ENCODE measurements around the gene BBS12.

Gene BBS12

DNA sequence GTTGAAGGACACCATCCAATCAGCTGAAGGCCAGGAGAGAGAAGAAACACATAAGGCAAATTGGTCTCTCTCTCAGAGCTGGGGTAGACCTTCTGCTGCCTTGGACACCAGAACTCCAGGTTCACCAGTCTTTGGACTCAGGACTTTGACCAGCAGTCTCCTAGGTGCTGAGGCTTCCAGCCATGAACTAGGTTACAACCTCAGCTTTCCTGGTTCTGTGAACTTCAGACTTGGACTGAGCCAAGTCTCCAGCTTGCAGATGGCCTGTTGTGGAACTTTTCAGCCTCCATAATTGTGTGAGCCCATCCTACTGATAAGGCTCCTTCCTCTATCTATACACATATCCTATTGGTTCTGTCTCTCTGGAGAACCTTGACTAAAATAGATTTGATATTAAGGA is 20.6 kb upstream of the BBS12 start:
- intact Hi-C loops (cut with DNase I): loop anchor here (2.0 kb wide), 1 partner anchor 41 kb away; no protein-coding TSS in a partner anchor
- DNase-seq: no peak

DNA sequence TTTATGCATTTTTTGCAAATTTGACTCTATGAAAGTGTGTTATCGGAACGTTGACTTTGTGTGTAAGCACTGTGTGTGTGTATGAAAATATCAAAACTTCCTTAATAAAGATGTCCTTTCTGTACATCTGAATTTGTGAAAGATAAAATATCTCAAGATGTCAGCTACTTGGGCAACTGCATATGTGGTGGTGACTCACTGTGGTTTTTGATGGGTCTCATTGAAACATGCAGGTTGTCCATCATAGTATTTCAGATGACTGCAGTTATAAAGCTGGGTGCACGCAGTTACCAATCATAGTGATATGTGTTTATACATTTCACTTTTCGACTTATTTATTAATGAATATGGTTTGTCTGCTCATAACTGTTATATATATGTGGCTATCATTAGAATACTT is 19.7 kb upstream of the BBS12 start:
- intact Hi-C loops (cut with DNase I): loop anchor here (2.0 kb wide), 1 partner anchor 40 kb away; no protein-coding TSS in a partner anchor
- DNase-seq: no peak

DNA sequence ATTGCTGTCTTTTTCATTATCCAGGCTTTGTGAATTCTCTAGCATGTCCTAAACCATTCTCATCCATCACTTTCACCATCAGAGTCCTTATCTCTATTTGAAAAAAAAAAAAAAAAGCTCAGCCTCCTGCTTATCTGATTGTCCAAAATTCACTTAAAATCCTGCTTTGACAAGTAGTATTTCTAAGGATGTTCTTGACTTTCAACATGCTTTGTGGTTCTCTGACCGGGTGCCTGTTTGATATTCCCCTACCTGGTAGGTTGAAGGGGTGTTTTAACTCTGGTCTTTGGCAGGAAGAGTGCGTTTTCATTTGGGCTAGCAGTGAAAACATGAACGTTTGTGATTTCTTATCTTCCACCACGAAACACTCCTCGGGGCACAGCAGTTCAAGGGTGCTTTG is 17.3 kb upstream of the BBS12 start:
- intact Hi-C loops (cut with DNase I): loop anchor here (5.0 kb wide), 1 partner anchor 113 kb away; no protein-coding TSS in a partner anchor
- DNase-seq: no peak

DNA sequence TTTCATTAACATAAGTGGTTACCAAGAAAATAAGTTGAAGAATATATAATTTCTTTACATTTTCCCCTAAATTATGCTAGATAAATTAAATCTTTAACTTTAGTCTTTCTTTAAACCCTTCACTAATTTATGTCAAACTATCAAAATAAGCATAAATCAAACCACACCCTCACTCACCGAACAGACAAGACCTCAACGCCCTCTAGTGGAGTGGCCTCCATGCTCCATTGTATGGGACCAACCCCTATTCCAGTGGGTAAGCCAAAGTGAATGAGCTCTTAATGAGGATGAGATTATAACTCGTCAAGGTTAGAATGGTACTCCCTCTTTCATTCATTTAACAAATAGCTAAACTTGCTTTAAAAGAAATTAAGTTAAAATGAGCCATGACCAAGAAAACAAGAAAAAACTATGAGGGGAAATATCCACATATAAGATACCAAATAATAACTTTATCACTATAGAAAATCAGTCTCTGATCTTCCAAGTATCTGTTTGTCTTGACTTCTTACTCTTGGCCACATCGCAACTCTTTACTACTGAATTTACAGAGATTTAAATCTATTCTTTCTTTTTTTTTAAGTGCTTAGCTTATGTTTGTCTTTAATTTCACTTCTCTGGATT is 15.6 kb upstream of the BBS12 start:
- intact Hi-C loops (cut with DNase I): loop anchor here (5.0 kb wide), 1 partner anchor 115 kb away; no protein-coding TSS in a partner anchor
- peak in 7 of 10 donors; percentile 37 to 89 (median 52) for DNase-seq

DNA sequence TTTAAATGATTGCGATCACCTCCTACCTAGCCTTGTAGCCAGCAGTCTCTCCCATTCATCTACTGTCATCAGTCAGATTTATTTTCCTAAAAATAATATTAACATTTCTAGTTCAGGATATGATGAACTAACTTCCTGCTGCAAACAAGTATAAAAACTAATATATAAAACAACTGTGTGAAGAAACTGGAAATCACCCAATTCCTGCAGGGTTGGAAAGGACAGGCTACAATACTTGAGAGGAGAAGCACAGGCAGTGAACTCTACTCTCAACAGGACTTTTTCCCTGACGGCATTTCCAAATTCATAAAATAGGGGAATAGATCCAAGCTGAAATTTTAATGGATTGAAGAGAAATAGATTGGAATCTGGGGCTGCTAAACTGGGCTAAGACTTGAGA is 14.2 kb upstream of the BBS12 start:
- intact Hi-C loops (cut with DNase I): loop anchor here (5.0 kb wide), 1 partner anchor 116 kb away; no protein-coding TSS in a partner anchor
- DNase-seq: no peak

DNA sequence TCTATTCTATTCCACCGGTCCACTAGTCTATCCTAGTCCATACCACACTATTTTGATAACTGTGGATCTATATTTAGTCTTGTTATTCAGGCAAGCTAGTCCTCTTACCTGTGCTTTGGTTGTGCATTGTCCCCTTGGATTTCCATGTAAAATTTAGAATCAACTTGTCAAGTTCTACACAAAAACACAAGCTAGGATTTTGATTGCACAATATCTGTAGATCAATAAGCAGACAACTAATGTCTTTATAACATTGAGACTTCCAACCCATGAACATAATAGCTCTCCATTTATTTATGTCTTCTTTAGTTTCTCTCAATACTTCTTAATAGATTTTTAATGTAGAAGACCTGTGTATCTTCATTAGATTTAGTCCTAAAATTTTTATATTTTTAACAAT is 10.2 kb upstream of the BBS12 start:
- DNase-seq: no peak
- intact Hi-C loops (cut with DNase I): no loop called here

DNA sequence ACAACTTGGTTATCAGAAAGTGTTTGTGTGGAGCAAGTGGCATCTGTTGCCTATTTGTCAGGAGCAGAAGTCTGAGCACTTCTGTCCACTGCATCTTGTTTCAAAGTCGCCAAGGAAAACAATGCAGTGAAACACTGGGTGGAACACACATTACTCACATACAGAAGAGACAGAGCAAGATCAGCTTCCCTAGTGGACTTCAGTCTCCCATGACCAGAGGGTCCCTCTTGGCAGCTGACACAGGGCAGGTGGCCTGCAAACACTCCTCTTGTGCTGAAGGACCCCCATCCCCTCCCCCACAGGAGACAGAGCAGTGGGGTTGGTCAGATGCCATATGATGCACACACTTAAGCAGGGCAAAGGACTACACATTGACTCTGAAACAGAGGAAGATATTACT is 3.6 kb upstream of the BBS12 start:
- intact Hi-C loops (cut with DNase I): no loop called here
- no peak for DNase-seq

DNA sequence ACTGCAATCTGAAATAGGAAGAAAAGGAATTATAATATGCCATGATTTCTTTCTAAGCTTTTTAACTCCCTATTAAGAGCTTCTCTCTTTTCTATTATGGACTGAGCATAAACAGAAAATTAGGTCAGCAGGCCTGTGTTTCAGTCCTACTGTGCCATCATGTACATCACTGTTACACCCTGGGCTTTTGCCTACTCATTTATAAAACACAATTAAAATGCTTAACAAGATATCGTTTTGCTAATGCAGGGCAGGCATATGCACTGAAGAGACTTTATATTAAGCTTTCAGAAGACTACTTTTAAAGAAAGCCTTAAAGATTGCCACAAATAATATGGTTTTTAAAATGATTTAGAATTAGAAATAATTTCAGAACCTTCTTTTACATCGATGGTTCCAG is 828 bp upstream of the BBS12 start:
- intact Hi-C loops (cut with DNase I): loop anchor here (5.0 kb wide), 1 partner anchor 191 kb away; the partner anchor contains the start of gene NUDT6
- DNase-seq: no peak

DNA sequence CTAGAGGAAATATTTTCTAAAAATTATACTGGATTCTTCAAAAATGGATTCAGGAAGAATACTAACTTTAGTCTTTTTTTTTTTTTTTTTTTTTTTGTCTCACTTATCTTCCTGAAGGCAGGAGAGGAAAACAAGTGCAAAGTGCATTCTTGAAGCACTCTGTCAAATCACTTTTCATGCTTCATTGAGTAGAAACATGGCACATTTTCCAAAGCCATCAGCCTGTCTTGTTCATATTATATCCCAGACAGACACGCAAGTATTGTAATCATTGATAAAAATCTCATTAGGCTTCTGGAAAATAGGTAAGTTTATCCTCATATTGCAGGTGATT is 1.2 kb downstream of the BBS12 start:
- intact Hi-C loops (cut with DNase I): loop anchor here (5.0 kb wide), 1 partner anchor 189 kb away; the partner anchor contains the start of gene NUDT6

DNA sequence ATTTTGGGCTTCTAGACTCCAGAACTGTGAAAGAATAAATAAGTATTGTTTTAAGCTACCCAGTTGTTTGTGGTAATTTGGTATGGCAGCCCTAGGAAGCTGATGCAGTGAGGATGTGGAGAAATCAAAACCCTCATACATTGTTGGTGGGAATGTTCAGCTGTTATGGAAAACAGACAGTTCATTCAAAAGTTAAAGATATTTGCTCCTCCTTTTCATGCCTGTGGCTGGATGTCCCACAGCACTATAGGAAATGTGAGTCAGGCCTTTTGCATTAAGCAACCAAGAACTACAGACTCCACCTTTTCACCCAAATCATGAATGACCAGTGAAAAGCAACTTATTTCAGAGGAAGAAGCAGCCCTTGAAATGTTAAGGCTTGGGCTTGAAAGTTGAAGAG is 6.7 kb downstream of the BBS12 start:
- no peak for DNase-seq
- intact Hi-C loops (cut with DNase I): no loop called here

More for the DNA sequence above, 1.2 kb downstream of the BBS12 start:
- no peak for DNase-seq

DNA sequence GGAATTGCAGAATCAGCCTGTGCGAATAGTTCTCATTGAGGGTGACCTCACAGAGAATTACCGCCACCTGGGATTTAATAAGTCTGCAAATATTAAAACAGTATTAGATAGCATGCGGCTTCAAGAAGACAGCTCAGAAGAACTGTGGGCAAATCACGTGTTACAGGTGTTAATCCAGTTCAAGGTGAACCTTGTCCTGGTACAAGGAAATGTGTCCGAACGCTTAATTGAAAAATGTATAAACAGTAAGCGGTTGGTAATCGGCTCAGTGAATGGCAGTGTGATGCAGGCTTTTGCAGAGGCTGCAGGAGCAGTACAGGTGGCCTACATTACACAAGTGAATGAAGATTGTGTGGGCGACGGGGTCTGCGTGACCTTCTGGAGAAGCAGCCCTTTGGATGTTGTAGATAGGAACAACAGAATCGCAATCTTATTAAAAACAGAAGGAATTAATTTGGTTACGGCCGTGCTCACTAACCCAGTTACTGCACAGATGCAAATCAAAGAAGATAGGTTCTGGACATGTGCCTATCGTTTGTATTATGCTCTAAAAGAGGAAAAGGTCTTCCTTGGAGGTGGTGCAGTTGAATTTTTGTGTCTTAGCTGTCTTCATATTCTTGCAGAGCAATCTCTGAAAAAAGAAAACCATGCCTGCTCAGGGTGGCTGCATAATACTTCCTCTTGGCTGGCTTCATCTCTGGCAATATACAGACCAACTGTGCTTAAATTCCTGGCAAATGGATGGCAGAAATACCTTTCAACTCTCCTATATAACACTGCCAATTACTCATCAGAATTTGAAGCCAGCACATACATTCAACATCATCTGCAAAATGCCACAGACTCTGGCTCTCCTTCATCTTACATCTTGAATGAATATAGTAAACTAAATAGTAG is 10.7 kb downstream of the BBS12 start:
- no peak for DNase-seq
- intact Hi-C loops (cut with DNase I): no loop called here

DNA sequence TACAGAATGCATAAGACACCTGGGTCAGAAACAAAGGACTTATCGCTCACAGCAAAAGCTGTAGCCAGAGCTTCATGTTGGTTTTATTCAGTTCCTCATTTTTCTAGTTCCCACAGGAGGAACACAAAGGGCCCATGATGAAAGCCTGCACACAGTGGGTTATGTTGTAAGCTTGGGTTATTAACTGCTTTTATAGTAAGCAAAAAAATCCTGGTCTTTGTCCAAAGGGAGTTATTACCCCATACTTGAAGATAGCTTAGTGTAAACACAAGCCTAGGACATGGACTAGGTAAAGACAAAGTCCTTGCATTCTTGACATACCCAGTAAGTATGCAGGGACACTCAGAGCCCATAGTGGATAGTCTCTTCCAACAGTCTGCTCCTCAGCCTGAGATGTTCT is 11.7 kb downstream of the BBS12 start:
- DNase-seq: no peak
- intact Hi-C loops (cut with DNase I): no loop called here

DNA sequence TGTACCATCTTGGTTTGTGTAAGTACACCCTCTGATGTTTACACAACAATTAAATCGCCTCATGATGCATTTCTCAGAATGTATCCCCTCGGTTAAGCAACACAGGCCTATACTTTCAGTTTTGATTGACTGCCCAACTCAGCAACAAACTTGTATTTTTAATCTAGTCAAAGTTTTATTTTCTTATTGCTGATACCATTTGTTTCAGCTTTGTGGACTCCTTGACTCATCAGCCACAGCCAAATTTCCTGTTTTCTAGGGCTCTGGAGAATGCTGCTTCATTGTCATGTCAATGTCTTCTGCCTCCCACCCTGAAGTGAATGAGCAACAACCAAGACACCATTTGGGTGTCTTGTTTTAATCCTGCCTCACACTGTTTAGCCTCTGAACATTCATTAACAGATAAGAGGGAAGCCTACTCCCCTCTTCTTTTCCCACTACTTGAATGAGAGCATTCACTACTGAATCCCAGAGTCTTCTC is 14.0 kb downstream of the BBS12 start:
- intact Hi-C loops (cut with DNase I): no loop called here

DNA sequence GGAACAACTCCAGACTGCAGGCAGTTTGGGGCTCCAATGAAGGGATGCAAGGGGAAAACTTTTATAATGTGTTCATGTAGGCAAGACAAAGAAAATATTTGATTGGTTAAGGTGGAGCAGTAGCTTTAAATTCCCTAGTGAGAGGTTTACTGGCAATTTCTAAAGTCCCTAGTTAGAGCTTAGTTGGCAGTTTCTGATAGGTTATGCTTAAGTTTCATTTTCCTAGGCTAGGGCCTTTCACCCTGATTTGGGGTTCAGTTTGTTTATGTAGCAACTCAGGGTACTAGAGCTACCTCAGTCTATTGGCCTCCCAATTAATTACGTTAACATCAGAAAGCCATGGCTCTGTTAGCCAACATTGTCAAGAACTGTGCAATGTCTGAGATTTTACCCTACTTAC is 14.6 kb downstream of the BBS12 start:
- no peak for DNase-seq
- intact Hi-C loops (cut with DNase I): no loop called here

More for the DNA sequence above, 14.0 kb downstream of the BBS12 start:
- no peak for DNase-seq

DNA sequence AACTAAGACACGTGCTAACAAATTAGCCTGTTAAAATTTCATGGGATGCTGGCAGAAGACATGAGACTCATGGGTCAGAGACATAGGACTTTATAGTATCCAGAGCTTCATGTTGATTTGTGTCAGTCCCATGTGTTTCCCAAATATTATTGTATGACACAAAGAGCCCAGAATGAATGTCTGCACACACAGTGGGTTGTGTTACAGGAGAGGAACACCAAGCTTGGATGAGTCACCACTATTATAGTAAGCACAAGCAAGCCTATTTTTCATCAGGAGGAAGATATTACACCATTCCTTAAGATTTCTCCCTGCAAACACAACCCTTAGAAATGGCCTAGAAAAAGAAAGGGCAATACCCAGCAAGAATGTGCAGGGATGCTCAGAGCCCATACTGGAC is 15.4 kb downstream of the BBS12 start:
- DNase-seq: no peak
- intact Hi-C loops (cut with DNase I): no loop called here

DNA sequence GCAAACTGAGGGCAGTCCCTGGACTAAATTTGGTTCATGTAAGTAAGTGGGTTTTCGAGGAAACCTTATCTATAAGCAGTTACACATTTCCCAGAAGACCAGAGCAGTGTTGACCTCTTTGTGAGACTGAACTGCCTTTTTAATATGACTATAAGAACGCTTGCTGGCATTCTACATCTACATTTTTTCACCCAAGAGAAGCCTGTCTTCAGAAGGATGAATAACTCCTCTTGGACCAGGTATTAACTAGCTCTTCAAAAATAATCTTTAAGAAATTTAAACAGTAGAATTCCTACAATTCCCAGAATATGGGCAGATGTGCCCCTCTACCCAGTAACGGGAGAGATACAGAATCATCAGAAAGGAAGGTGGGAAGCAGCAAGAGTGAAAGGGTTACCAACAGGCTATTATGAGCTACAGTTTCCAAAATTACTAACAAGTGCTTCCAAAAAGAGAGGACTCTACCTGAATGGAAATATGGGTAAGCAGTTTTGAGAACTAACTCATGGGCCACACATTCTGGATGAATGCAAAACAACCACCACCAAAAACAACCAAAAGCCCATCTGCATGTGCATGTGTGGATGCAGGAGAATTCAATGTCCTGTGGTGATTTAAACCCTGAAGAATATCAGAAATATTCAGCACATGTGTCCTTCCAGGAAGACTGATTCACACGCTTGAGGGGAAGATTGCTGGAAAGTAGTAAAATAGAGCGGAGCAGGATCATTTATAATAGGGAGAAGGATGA is 17.4 kb downstream of the BBS12 start:
- intact Hi-C loops (cut with DNase I): no loop called here
- no peak for DNase-seq

DNA sequence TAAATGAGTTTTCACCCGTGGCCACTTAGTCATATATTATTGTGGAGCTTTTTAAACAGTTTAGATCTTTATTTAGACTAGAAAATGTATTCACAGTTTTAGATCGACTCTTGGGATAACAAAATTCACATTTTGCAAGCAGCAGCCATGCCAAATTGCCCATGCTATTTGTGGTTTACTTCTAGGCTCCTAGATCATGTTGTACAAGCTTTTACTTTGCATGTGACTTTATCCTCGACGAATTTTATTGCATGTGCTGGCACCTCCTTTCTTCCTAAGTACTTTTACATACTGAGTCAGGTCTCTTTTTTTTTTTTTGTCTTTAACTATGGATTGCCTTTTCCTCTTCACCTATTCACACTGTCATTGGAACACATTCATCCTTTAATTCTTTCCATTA is 23.2 kb downstream of the BBS12 start:
- intact Hi-C loops (cut with DNase I): no loop called here
- DNase-seq: no peak

DNA sequence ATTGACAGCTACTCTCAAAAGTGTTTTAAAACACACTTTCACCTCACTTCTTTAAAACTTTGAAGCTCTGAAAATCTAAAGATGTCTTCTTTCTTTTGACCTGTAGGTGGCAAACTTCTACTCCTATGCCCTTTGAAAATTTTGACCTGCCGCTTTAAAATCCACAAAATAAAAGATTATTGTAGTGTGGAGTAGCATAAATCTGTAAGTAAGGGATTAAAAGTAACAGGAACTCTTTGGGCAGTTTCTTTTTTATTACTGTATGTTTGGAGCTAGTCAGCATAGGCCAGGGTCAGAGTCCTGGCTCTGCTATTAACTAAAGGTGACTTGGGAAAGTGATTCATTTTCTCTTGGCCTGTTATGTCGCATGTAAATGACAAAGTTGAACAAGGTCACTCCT is 25.5 kb downstream of the BBS12 start:
- intact Hi-C loops (cut with DNase I): loop anchor here (1.0 kb wide), 1 partner anchor 173 kb away; no protein-coding TSS in a partner anchor
- DNase-seq: no peak

DNA sequence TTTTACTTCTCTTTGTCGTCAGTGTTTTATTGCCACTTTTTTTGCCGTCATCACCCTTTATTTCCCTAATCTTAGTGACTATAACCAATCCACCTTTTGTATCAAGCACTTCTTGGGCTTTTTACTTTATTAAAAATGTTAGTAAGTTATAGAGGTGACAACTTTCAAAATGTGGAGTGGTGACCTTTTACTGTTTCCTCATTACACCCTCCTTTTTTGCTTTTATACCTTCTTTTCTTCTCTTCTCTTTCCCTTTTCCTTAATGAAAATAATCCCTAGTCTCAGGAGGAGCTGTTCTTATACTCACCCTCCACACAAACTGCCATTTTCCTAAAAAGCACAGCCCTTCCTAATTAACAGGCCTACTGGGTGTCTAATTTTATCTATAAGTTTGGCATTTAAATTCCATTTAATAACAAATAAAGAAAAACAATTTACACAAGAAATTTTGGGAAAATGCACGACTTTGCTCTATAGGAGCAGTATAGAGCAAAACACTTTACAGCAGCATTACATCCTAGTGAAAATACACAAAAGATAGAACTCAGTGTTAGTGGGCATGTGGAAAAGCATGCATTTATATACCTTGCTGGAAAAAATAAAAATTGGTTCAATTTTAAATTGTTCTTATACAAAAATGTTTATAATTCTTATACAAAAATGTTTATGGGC is 27.3 kb downstream of the BBS12 start:
- intact Hi-C loops (cut with DNase I): no loop called here
- DNase-seq: no peak

DNA sequence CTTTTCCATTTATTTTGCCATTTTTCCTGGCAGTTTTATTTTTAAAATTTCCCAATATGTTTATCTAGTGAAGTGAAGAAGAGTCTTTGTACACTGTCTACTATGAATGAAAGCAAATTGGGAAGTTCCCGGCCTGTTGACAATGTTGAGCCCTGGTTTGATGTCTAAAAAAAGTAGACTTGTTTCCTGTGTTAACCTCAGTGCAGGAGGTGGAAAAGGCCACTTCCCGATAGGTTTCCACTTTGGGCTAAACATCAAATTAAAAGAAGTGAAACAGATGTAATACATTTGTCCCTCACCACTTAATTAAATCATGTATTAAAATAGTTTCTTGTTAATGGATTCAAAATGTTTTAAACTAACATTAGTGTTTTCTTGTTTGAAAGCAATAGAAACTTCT is 30.0 kb downstream of the BBS12 start:
- no peak for DNase-seq
- intact Hi-C loops (cut with DNase I): no loop called here
